ENCODE data around the gene KLHL8.

GRCh38 chr4:87239821-87240220 lies 19.4 kb upstream of the KLHL8 start:
- TF ChIP-seq CTCF (IDR thresholded peaks at IDR 0.05) (no peak), EZH2 (IDR thresholded peaks at IDR 0.05; ENCODE audit: borderline replicate concordance, insufficient read depth, low read depth, low read length, poor library complexity, severe bottlenecking) (no peak)

Measured in B cell (primary cell).